IgD-negative memory B cell (primary cell): ENCODE measurements around the gene MUC6. TPM values are rescaled to one million over a fixed set of nuclear protein-coding genes. Genes with fewer than 3 reads are reported as not detected.

Experiments used
- H3K27ac Mint-ChIP-seq, 3 donors: one replicate each; pipeline ENCODE4 v1.8.0; 2020 to 2022; ENCODE audit warnings: mild to moderate bottlenecking in 3 of 3, mixed read lengths in 3 of 3, moderate library complexity in 1 of 3
- H3K27me3 Mint-ChIP-seq: one replicate; pipeline ENCODE4 v1.8.0; 2021; ENCODE audit warnings: mixed read lengths
- H3K36me3 Mint-ChIP-seq: one replicate; pipeline ENCODE4 v1.8.0; 2020; ENCODE audit warnings: mild to moderate bottlenecking, mixed read lengths
- H3K4me1 Mint-ChIP-seq, 3 donors: one replicate each; pipeline ENCODE4 v1.8.0; 2020 to 2022; ENCODE audit warnings: mixed read lengths in 3 of 3, mild to moderate bottlenecking in 1 of 3
- H3K4me3 Mint-ChIP-seq, 4 donors: one replicate each; pipeline ENCODE4 v1.8.0; 2020 to 2022; ENCODE audit warnings: mild to moderate bottlenecking in 4 of 4, mixed read lengths in 4 of 4, moderate library complexity in 3 of 4
- H3K9me3 Mint-ChIP-seq, 3 donors: one replicate each; pipeline ENCODE4 v1.8.0; 2020 to 2021; ENCODE audit warnings: mixed read lengths in 3 of 3, mild to moderate bottlenecking in 1 of 3
- polyA plus RNA-seq: library from polyadenylated mRNA; unstranded; fragments of 300-500 nt; fragmentation: Illumina TruSeq; gene quantifications from one replicate; pipeline ENCODE4 v1.2.3, GENCODE V29; 2021

Gene MUC6
- polyA plus RNA-seq, 1 donor from 2014 or later, result not detected

DNA sequence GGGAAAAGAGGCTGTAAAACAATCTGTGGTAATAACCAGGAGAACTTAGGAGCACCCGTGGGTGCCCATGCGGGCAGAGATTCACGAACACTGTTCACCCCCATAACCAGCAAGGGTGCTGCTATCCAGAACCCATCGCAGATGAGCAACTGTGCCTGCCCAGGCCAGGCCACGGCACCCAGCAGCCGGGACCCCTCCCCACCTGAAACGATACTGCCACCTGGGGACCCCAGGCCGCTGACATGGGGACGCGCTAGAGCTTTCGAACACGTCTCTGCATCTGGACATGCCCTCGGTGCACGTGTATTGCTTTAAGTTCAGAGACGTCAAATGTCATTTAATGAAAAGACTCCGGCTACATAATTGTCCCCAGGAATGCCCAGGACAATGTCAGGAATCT is 23.9 kb upstream of the MUC6 start:
- Mint-ChIP-seq H3K9me3 (peaks cover 2 to 6% (median 5%) of the 10 kb centered on the region in 3 donors), H3K4me3 (no peak overlapping the region), H3K4me1 (peaks cover 0 to 2% (median 2%) of the 10 kb centered on the region in 3 donors), H3K36me3 (no peaks in the 10 kb centered on the region), H3K27me3 (peaks cover 20% of the 10 kb centered on the region), H3K27ac (peak overlapping the region in 1 of 3 donors; percentile 33)

DNA sequence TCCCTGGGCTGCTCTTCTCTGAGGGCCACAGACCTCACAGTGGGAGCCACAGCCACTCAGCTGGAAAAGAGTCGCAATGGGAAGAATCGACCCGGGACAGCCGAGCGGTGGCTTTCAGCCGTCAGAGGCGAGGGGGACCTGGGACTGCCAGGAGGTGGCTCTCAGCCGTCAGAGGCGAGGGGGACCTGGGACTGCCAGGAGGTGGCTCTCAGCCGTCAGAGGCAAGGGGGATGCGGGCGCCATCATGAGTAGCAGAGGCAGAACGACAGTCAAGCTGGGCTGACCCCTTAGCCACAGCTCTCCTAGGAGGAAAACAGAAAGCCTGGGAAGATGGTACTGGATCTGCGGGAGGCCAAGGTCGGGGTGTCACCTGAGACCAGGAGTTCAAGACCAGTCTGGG is 23.2 kb upstream of the MUC6 start:
- Mint-ChIP-seq H3K27ac (no peak overlapping the region), H3K27me3 (peaks cover 20% of the 10 kb centered on the region), H3K9me3 (peaks cover 2 to 6% (median 5%) of the 10 kb centered on the region in 3 donors), H3K4me1 (peaks cover 0 to 2% (median 2%) of the 10 kb centered on the region in 3 donors), H3K4me3 (no peak overlapping the region), H3K36me3 (no peaks in the 10 kb centered on the region)

- Mint-ChIP-seq H3K4me3 (no peak overlapping the region), H3K27ac (no peak overlapping the region), H3K27me3 (peaks cover 15% of the 10 kb centered on the region), H3K36me3 (no peaks in the 10 kb centered on the region), H3K9me3 (peaks cover 2 to 6% (median 5%) of the 10 kb centered on the region in 3 donors), H3K4me1 (peaks cover 0 to 2% (median 0%) of the 10 kb centered on the region in 3 donors)
Measured at GRCh38 chr11:1057806-1058205, 21.3 kb upstream of the MUC6 start.

DNA sequence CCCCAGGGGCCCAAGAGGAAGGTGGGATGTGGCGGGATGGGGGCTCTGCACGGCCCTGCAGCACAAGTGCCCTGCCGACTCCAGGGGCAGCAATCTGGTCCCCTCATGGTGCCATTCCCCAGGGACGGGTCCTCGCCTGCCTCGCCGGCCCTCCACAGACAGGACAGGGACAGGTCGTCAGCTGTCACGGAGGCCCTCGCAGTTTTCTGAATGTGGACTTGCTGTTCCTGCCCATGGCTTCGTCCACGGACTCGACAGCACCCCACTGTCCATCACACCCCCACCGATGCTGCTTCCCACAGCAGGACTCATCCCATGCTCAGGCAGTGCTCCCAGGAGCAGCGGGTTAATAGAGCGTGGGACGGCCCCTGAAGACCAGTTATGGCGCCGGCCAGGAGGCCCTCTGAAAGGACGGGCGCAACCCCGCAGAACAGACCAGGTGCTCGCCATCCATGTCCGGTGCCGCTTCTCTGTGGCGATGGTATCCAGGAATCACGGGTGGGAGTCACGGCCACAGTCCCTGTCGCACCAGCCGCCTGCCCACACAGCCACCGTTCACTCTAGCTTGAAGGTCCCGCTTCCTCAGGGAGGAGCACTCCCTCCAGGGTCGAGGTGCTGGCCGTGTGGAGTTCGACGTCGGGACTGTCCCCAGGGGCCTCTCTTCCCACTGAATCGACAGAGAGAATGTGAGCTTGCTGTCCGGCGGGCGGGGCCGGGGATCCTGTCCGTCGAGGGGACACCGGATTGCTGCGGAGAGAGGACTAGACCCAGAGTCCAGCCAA is 19.7 kb upstream of the MUC6 start:
- peaks cover 0 to 2% (median 0%) of the 10 kb centered on the region in 3 donors for H3K4me1 Mint-ChIP-seq
- H3K4me3 Mint-ChIP-seq, result no peak overlapping the region
- H3K36me3 Mint-ChIP-seq, result no peaks in the 10 kb centered on the region
- peaks cover 11% of the 10 kb centered on the region for H3K27me3 Mint-ChIP-seq
- no peak overlapping the region for H3K27ac Mint-ChIP-seq
- peaks cover 0 to 2% (median 0%) of the 10 kb centered on the region in 3 donors for H3K9me3 Mint-ChIP-seq

DNA sequence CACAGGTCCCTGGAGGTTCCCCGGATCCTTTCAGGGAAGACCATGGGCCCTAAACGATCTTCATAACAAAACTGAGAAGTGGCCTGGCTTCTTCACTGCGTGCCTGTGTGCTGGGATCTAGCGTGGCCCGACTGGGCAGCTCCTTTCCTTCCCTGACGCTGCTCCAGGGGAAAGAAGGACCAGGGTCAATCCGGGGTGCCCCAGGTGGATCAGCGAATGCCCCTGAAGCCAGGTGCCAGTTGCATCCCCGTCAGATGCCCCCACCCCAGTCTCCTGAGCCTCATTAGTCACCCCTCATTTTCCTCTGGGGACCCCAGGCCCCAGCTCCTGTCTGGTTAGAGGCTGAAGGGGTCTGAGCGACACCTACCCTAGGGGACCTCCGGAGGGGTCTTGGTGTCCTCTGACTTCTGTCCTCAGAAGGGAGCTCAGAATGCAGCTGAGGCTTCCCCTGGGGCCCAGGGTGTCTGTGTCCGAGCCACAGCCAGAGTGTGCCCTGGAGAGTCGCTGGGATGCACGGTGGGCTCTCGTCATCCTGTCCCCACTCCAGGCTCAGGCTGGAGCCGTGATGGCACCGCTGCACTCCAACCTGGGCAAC is 18.7 kb upstream of the MUC6 start:
- H3K27ac Mint-ChIP-seq, result no peak overlapping the region
- H3K36me3 Mint-ChIP-seq, result no peaks in the 10 kb centered on the region
- H3K27me3 Mint-ChIP-seq, result peaks cover 10% of the 10 kb centered on the region
- no peak overlapping the region for H3K4me3 Mint-ChIP-seq
- peaks cover 0 to 2% (median 2%) of the 10 kb centered on the region in 3 donors for H3K4me1 Mint-ChIP-seq
- peaks cover 0 to 2% (median 0%) of the 10 kb centered on the region in 3 donors for H3K9me3 Mint-ChIP-seq

DNA sequence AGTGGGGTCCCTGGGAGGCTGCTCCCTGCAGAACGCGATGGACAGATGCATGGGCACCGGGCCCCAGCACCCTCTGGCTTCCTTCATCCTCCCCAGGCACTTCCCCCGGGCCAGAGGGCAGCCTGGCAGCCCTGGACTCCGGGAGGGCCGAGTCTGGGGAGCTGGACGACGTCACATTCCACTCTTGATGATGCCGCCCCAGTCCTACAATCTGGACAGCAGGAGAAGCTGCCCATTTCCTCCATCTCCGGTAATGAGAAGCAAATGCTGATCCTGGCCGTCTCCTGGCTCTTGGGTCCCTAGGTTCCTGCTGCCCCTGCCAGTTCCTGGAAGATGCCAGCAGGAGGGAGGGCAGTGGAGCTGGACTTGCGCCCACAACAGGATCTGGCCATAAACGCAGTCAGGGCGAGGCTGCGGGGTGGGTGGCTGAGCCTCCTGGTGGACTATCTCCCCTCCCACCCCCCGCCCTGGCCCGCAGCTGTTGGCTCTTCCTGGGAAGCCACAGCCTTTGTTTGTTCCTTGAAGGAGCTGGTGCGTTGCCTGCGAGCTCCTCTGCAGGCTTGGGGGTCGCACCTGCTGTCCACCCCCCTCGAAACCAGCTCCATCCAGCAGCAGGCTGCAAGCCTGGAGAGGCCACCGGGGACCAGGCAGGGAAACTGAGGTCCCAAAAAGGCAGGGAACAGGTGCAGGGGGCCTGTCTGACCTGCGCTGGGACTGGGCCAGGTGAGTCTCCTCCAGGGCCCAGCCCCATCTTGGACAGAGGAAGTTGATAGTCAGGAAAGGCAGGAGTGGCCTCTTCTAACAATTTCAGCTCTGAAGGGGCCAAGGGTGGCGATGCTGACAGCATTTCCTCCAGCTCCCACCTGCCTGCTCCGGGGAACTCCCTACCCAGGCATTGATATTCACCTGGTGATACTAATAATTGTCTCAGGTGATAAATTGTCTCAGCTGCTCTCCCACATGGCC is 17.9 kb upstream of the MUC6 start:
- no peaks in the 10 kb centered on the region for H3K36me3 Mint-ChIP-seq
- H3K27me3 Mint-ChIP-seq, result peaks cover 11% of the 10 kb centered on the region
- peaks cover 0 to 2% (median 2%) of the 10 kb centered on the region in 3 donors for H3K4me1 Mint-ChIP-seq
- no peak overlapping the region for H3K4me3 Mint-ChIP-seq
- peaks cover 0 to 2% (median 0%) of the 10 kb centered on the region in 3 donors for H3K9me3 Mint-ChIP-seq
- no peak overlapping the region for H3K27ac Mint-ChIP-seq

- Mint-ChIP-seq H3K36me3 (no peaks in the 10 kb centered on the region), H3K27ac (no peak overlapping the region), H3K9me3 (no peaks in the 10 kb centered on the region), H3K4me1 (peaks cover 0 to 2% (median 2%) of the 10 kb centered on the region in 3 donors), H3K27me3 (peaks cover 11% of the 10 kb centered on the region), H3K4me3 (no peak overlapping the region)
Measured at GRCh38 chr11:1053121-1053901, 16.8 kb upstream of the MUC6 start.

DNA sequence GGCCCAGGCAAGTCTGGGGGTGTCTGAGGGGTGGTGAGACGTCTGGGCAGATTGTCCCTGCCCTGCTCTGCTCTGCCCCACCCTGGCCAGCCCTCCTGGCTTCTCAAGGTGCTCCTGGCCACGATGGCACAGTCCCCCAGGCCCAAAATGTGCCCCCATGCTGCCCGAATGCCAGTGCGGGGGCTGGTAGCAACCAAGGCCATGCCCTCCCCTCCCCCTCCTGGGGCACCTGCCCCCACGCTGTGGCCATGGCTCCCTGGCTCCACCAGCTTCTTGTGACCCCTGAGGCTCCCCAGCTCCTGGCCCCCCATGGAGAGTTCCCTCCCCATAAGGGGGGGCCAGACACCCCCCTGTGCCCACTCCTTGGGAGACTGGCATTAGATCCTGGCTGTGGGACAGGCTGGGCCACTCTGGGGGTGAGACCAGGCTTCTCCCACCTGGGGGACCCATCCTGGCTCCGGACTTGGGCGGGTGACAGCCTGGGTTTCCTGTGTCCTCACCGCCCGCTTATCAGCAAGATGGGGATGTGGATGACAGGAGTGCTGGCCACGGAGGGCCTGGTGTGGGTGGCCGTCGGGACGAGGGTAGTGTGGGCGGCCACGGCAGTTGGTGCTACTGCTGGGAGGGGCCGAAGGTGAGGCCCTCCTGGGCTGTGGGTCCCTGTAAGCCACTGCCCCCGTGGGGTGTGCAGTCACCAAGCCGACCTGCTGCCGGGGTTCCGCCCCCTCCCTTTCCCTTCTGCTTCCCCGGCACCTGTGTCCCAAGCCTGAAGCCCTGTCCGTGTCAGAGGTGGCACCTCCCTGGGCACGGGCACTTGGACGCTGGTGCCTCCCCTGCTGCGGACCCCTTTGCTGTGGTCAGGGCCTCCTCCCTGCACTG is 15.9 kb upstream of the MUC6 start:
- H3K4me1 Mint-ChIP-seq, result peaks cover 0 to 2% (median 2%) of the 10 kb centered on the region in 3 donors

DNA sequence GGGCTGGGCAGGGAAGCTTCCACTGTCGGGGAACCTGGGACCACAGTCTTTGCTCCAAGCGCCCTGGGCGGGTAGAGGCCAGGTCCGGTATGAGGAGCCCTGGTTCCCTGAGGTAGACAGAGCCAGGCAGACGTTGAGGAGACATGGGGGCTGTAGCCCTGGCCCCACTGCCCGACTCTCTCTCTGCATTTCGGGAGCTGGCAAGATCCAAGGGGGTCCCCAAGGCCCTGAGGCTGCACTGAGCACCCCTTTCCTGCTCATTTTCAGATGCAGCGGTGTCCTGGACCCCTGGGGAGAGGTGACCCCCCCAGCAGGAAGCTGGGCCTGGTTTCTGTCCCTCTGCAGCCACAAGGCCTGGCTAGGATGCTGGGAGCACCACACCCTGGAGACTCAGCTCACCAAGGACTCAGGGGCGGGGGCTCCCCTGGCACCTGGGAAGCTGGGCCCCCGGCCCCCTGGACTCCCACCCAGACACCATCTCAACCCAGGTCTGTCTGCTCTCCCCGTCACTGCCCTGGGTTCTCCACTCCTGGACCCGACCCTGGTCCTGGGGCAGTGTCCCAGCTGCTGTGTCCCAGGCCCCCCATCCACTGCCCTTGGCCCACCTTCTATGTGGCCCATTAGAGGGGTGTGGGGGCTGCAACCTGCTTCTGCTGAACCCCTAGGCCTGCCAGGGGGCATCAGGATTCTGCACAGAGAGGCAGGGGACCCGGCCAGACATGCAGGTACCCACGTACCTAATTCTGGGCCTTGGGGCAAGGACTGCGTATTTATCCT is 15.0 kb upstream of the MUC6 start:
- no peak overlapping the region for H3K27ac Mint-ChIP-seq
- no peaks in the 10 kb centered on the region for H3K9me3 Mint-ChIP-seq
- peaks cover 0 to 2% (median 0%) of the 10 kb centered on the region in 3 donors for H3K4me1 Mint-ChIP-seq
- no peak overlapping the region for H3K4me3 Mint-ChIP-seq
- no peaks in the 10 kb centered on the region for H3K36me3 Mint-ChIP-seq
- H3K27me3 Mint-ChIP-seq, result peaks cover 10% of the 10 kb centered on the region

More for the DNA sequence above, 15.9 kb upstream of the MUC6 start:
- no peak overlapping the region for H3K4me3 Mint-ChIP-seq
- no peak overlapping the region for H3K27ac Mint-ChIP-seq
- no peaks in the 10 kb centered on the region for H3K9me3 Mint-ChIP-seq
- peaks cover 6% of the 10 kb centered on the region for H3K27me3 Mint-ChIP-seq
- no peaks in the 10 kb centered on the region for H3K36me3 Mint-ChIP-seq

DNA sequence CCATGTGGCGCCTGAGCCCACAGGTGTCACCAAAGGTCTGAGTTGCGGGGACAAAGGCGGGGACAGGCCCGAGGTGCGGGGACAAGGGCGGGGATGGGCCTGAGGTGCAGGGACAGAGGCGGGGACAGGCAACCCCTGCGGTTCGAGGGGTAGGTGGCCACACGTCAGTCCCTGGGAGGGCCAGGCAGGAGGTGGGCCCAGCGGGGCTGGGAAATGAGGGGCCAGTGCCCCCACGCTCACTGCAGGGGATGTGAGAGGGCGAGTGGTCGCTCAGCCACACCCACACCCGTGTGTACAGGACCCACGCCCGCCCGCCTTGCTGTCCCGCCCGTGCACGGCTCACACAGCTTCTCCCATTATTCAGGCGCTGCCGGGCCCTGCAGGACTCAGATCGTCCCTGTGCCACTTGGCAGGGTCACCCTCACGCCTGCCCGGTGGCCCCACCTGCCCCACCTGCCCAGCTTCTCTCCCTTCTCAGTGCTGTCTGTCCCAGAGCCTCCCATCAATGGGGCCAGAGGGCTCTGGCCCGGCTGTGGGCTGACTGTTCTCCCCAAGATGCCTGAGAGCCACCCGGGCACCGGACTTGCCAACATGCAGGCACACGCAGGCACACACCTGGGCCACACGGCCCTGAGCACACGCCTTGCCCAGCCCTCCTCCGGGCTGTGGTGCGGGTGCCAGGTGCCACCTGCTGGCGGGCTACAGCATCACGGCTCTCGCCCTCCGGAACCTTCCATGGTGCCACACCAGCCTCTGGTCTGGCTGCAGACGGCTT is 14.2 kb upstream of the MUC6 start:
- Mint-ChIP-seq H3K4me3 (no peak overlapping the region), H3K4me1 (peaks cover 0 to 2% (median 0%) of the 10 kb centered on the region in 3 donors), H3K9me3 (no peaks in the 10 kb centered on the region), H3K27me3 (peaks cover 11% of the 10 kb centered on the region), H3K27ac (no peak overlapping the region), H3K36me3 (no peaks in the 10 kb centered on the region)

- Mint-ChIP-seq H3K36me3 (no peaks in the 10 kb centered on the region), H3K4me3 (no peak overlapping the region), H3K27ac (peak overlapping the region in 1 of 3 donors; percentile 53)
Measured at GRCh38 chr11:1049911-1050580, 13.5 kb upstream of the MUC6 start.

DNA sequence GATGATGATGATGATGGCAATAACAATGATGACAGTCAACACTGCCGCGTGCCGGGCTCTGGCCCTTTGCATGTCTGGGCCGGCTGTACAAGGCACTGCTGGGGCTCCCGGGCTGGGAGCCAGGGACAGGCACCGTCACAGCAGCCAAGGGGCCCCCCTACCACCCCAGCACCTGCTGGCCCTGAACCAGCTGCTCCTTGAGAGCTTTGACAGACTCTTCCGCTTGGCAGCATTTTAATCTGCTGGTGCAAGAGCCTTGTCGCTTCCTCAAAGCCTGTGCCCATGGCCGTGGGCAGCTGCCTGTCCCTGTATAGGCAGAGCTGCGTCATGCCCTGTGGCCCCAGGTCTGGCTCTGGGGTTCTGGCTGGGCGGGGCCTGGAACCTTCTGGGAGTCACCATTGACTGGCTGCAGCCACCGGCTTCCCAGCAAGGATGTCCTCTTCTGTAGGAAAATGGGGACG is 12.9 kb upstream of the MUC6 start:
- H3K27me3 Mint-ChIP-seq, result peaks cover 10% of the 10 kb centered on the region
- no peak overlapping the region for H3K27ac Mint-ChIP-seq
- no peak overlapping the region for H3K4me3 Mint-ChIP-seq
- H3K36me3 Mint-ChIP-seq, result no peaks in the 10 kb centered on the region
- H3K9me3 Mint-ChIP-seq, result peaks cover 0 to 5% (median 0%) of the 10 kb centered on the region in 3 donors
- H3K4me1 Mint-ChIP-seq, result peaks cover 0 to 2% (median 0%) of the 10 kb centered on the region in 3 donors

More at GRCh38 chr11:1049911-1050580, 13.5 kb upstream of the MUC6 start:
- Mint-ChIP-seq H3K4me1 (peaks cover 0 to 2% (median 0%) of the 10 kb centered on the region in 3 donors), H3K27me3 (peaks cover 8% of the 10 kb centered on the region), H3K9me3 (peaks cover 0 to 2% (median 0%) of the 10 kb centered on the region in 3 donors)
